GM10266 (cell line): ENCODE data around the gene MRFAP1.

Source experiments
- DNase-seq: peaks from one replicate; pipeline ENCODE4 v3.0.0; 2012; ENCODE audit errors: extremely low spot score
- CTCF ChIP-seq: IDR thresholded peaks from 2 replicates; pipeline ENCODE4 v1.5.1; 2012; ENCODE audit warnings: mild to moderate bottlenecking, low read depth; ENCODE audit not compliant: control insufficient read depth, insufficient read depth; ENCODE audit errors: missing control alignments

The MRFAP1 gene

GRCh38 chr4:6612961-6613675 lies 27.4 kb upstream of the MRFAP1 start:
- TF ChIP-seq CTCF = no peak
- DNase-seq = no peak

GRCh38 chr4:6613676-6614651 lies 26.5 kb upstream of the MRFAP1 start:
- no peak for TF ChIP-seq CTCF
- DNase-seq = no peak

GRCh38 chr4:6614701-6615230 lies 25.7 kb upstream of the MRFAP1 start:
- no peak for DNase-seq
- no peak for TF ChIP-seq CTCF

- TF ChIP-seq CTCF = no peak
- no peak for DNase-seq
Measured at GRCh38 chr4:6616087-6616995, 24.1 kb upstream of the MRFAP1 start.

- no peak for TF ChIP-seq CTCF
- no peak for DNase-seq
Measured at GRCh38 chr4:6617246-6617645, 23.2 kb upstream of the MRFAP1 start.

- TF ChIP-seq CTCF = no peak
Measured at GRCh38 chr4:6618386-6619115, 21.9 kb upstream of the MRFAP1 start.

More at GRCh38 chr4:6618386-6619115, 21.9 kb upstream of the MRFAP1 start:
- no peak for DNase-seq
